Measurements from ENCODE around the gene SCG3.

- no peak for TF ChIP-seq CTCF (IDR thresholded peaks at IDR 0.05; ENCODE audit: low read depth, low read length)
- TF ChIP-seq EZH2phosphoT487 (IDR thresholded peaks at IDR 0.05; ENCODE audit: low read depth), result no peak
Measured at GRCh38 chr15:51697163-51697562, 15.9 kb downstream of the SCG3 start.

Data from OCI-LY3 (cell line).